Nephron (organoid): ENCODE data around the gene BCL11A.
A peak's percentile ranks its signal among the peaks of the same experiment; 100 is the strongest.

ENCODE experiments used
- H3K27ac Mint-ChIP-seq, 3 experiments: 2 replicates each; pipeline ENCODE4 v1.8.0; 2020; ENCODE audit warnings: mixed read lengths in 3 of 3, mild to moderate bottlenecking in 2 of 3, moderate library complexity in 1 of 3
- H3K27me3 Mint-ChIP-seq: 2 replicates; pipeline ENCODE4 v1.8.0; 2021; ENCODE audit warnings: low read depth, mild to moderate bottlenecking, moderate library complexity, mixed read lengths
- H3K36me3 Mint-ChIP-seq: 2 replicates; pipeline ENCODE4 v1.8.0; 2020; ENCODE audit warnings: low read depth, mixed read lengths
- H3K4me1 Mint-ChIP-seq: 2 replicates; pipeline ENCODE4 v1.8.0; 2020; ENCODE audit warnings: mixed read lengths
- H3K4me3 Mint-ChIP-seq, 3 experiments: 2 replicates each; pipeline ENCODE4 v1.8.0; 2020; ENCODE audit warnings: mild to moderate bottlenecking in 3 of 3, mixed read lengths in 3 of 3, moderate library complexity in 2 of 3
- H3K9me3 Mint-ChIP-seq: 2 replicates; pipeline ENCODE4 v1.8.0; 2020; ENCODE audit warnings: mixed read lengths
- CTCF ChIP-seq, 3 experiments: fragments of 200-600 bp; sonication (generic); IDR thresholded peaks; one replicate each; pipeline ENCODE4 v1.5.0; 2021; ENCODE audit warnings: antibody characterized with exemption in 3 of 3; ENCODE audit not compliant: unreplicated experiment in 3 of 3

The BCL11A gene

DNA sequence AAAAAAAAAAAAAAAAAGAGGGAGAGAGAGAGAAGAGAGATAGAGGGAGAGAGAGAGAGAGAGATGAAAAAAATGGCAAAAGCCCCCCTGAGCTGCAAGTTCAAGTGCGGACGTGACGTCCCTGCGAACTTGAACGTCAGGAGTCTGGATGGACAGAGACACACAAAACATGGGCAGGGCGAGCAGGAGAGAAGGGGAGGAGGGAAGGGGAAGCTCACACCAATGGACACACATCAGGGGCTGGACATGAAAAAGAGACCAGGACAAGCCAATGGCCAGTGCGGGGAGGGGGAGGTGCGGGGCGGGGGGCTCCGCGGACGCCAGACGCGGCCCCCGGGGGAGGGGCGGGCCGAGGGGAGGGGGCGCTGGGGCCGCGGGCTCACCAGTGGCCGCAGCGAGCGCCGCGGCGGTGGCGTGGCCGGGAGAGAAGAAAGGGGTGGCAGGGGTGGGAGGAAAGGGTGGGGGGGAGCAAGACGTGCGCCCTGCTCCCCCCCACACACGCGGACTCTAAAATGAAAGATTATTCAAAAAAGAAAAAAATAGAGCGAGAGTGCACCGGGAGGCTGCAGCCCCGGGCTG is at the start of gene BCL11A:
BCL11A (minus strand) TSS at position 160 of the 579 bp plus-strand sequence. CDS start 384 bp downstream, outside the sequence.
- no peaks in the 10 kb centered on the region for H3K36me3 Mint-ChIP-seq
- no peak for TF ChIP-seq CTCF (IDR thresholded peaks at IDR 0.05; ENCODE audit: unreplicated experiment in 3 of 3)
- H3K4me3 Mint-ChIP-seq: peak within 1 kb of the TSS; percentile 94 to 100 (median 96)
- H3K27ac Mint-ChIP-seq: peak within 1 kb of the TSS; percentile 43 to 99 (median 94)
- H3K27me3 Mint-ChIP-seq: peaks cover 50% of the 10 kb centered on the region
- H3K4me1 Mint-ChIP-seq: peaks cover 23% of the 10 kb centered on the region
- no peaks in the 10 kb centered on the region for H3K9me3 Mint-ChIP-seq

DNA sequence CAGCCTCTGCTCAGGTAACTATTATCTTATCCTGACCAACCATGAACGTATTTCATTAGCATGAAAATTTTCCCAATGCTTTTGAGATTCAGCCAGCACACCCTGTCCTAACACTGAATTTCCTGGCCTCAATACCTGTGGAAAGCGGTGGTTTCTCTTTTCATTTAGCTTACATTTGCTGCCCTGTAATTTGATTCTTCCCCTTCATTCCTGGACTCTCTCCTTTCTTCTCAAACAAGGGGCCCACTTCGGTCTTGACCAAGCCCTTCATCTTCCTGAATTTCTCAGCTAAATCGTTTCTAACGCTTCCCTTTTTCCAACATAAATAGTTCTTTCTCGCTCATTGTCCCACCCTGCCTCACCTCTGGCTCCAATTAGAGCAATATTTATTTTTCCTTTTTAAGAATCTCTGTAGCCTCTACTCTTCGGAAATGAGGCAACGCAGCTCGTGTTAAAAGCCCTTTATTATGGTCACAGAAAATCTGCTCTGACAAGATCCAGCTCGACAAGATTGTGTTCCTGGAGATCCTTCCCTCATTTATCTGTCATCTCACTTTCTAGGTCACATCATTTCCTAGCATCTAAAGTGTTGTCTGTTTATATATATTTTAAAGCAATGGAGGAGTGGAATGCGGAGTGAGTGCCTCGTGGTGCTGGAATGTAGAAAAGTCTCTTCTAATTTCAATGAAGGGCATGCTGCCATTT is 49.5 kb upstream of the BCL11A start:
- no peaks in the 10 kb centered on the region for H3K27me3 Mint-ChIP-seq
- peak overlapping the region in 1 of 3 experiments; percentile 44 for H3K27ac Mint-ChIP-seq
- peaks cover 4% of the 10 kb centered on the region for H3K36me3 Mint-ChIP-seq
- TF ChIP-seq CTCF (IDR thresholded peaks at IDR 0.05; ENCODE audit: unreplicated experiment in 3 of 3): no peak
- no peak overlapping the region for H3K4me3 Mint-ChIP-seq
- H3K4me1 Mint-ChIP-seq: peaks cover 8% of the 10 kb centered on the region
- H3K9me3 Mint-ChIP-seq: peaks cover 22% of the 10 kb centered on the region

- Mint-ChIP-seq H3K27me3 (no peaks in the 10 kb centered on the region), H3K4me3 (no peak overlapping the region), H3K27ac (no peak overlapping the region), H3K9me3 (peaks cover 22% of the 10 kb centered on the region), H3K4me1 (peaks cover 8% of the 10 kb centered on the region), H3K36me3 (peaks cover 4% of the 10 kb centered on the region)
- TF ChIP-seq CTCF (IDR thresholded peaks at IDR 0.05; ENCODE audit: unreplicated experiment in 3 of 3): no peak
Observed at GRCh38 chr2:60602388-60602787, 48.9 kb upstream of the BCL11A start.

GRCh38 chr2:60598271-60598670 is 44.8 kb upstream of the BCL11A start:
- no peak for TF ChIP-seq CTCF (IDR thresholded peaks at IDR 0.05; ENCODE audit: unreplicated experiment in 3 of 3)
- Mint-ChIP-seq H3K27me3 (no peaks in the 10 kb centered on the region), H3K27ac (no peak overlapping the region), H3K4me1 (peaks cover 6% of the 10 kb centered on the region), H3K36me3 (peaks cover 9% of the 10 kb centered on the region), H3K4me3 (no peak overlapping the region), H3K9me3 (peaks cover 35% of the 10 kb centered on the region)

DNA sequence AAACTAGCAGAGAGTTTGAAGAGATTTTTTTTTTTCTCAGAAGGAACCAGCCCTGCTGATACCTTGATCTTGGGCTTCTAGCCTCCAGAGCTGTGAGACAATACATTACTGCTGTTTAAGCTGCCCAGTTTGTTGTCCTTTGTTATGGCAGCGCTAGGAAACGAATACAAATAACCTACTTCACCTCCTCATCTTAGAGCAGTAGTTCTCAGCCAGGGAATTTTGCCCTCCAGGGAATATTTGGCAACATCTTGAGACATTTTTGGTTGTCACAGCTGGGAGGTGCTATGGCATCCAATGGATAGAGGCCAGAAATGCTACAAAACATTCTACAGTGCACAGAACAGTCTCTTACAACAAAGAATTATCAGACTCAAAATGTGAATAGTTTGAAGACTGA is 43.9 kb upstream of the BCL11A start:
- Mint-ChIP-seq H3K27me3 (no peaks in the 10 kb centered on the region), H3K36me3 (peaks cover 16% of the 10 kb centered on the region), H3K4me3 (no peak overlapping the region)

More for the DNA sequence above, 43.9 kb upstream of the BCL11A start:
- H3K9me3 Mint-ChIP-seq: peaks cover 36% of the 10 kb centered on the region
- H3K4me1 Mint-ChIP-seq: no peaks in the 10 kb centered on the region
- no peak for TF ChIP-seq CTCF (IDR thresholded peaks at IDR 0.05; ENCODE audit: unreplicated experiment in 3 of 3)
- no peak overlapping the region for H3K27ac Mint-ChIP-seq
